Measurements from ENCODE around the gene ALB. TPM values are rescaled to one million over a fixed set of nuclear protein-coding genes. Genes with fewer than 3 reads are reported as not detected.

The ALB gene
- polyA plus RNA-seq, 3 donors, result not detected

GRCh38 chr4:73401412-73401811 is 2.7 kb upstream of the ALB start:
- no peak overlapping the region for H3K27ac Mint-ChIP-seq
- Histone ChIP-seq H3K9me3 (replicated peaks in 1 of 2; ENCODE audit: control insufficient read depth in 1 of 2, insufficient read depth in 1 of 2, low read length in 2 of 2) (no peaks in the 10 kb centered on the region), H3K36me3 (replicated peaks in 1 of 2; ENCODE audit: control insufficient read depth in 1 of 2, insufficient read depth in 2 of 2, low read length in 2 of 2) (no peaks in the 10 kb centered on the region), H3K27me3 (ENCODE audit: control insufficient read depth in 2 of 2, insufficient read depth in 2 of 2, low read length in 2 of 2) (no peaks in the 10 kb centered on the region), H2AFZ (ENCODE audit: insufficient read depth, low read depth, low read length, poor library complexity, severe bottlenecking) (no peak overlapping the region), H4K20me1 (ENCODE audit: insufficient read depth, low read length) (no peaks in the 10 kb centered on the region), H3K4me1 (ENCODE audit: control insufficient read depth in 1 of 2, insufficient read depth in 2 of 2, low read length in 2 of 2) (no peaks in the 10 kb centered on the region), H3K4me3 (replicated peaks in 1 of 3; ENCODE audit: low read depth in 2 of 3, low read length in 3 of 3) (no peak overlapping the region), H3K27ac (ENCODE audit: low read depth in 1 of 2, low read length in 2 of 2) (no peak overlapping the region), H3K79me2 (ENCODE audit: insufficient read depth, low read length) (no peaks in the 10 kb centered on the region), H3K4me2 (replicated peaks; ENCODE audit: extremely low read depth, low read length, poor library complexity, severe bottlenecking) (no peak overlapping the region), H3K9ac (ENCODE audit: insufficient read depth, low read length, poor library complexity, severe bottlenecking) (no peak overlapping the region)
- H3K4me1 Mint-ChIP-seq, result no peaks in the 10 kb centered on the region
- DNase-seq, result no peak
- no CpG with 5 or more reads among the region's 2 CpGs for WGBS (ENCODE audit: insufficient coverage)
- intact Hi-C loops (cut with micrococcal nuclease), result no loop called here
- TF ChIP-seq CTCF (IDR thresholded peaks at IDR 0.05), result no peak
- no peak overlapping the region for H3K4me3 Mint-ChIP-seq
- H3K27me3 Mint-ChIP-seq (ENCODE audit: low read depth in 3 of 3), result peaks cover 0 to 3% (median 0%) of the 10 kb centered on the region in 3 donors
- peaks cover 0 to 2% (median 0%) of the 10 kb centered on the region in 7 donors for H3K9me3 Mint-ChIP-seq
- no peaks in the 10 kb centered on the region for H3K36me3 Mint-ChIP-seq

- no peak overlapping the region for H3K4me3 Mint-ChIP-seq
- Histone ChIP-seq H3K36me3 (replicated peaks in 1 of 2; ENCODE audit: control insufficient read depth in 1 of 2, insufficient read depth in 2 of 2, low read length in 2 of 2) (no peaks in the 10 kb centered on the region), H3K4me2 (replicated peaks; ENCODE audit: extremely low read depth, low read length, poor library complexity, severe bottlenecking) (no peak overlapping the region), H2AFZ (ENCODE audit: insufficient read depth, low read depth, low read length, poor library complexity, severe bottlenecking) (no peak overlapping the region), H3K4me1 (ENCODE audit: control insufficient read depth in 1 of 2, insufficient read depth in 2 of 2, low read length in 2 of 2) (no peaks in the 10 kb centered on the region), H3K4me3 (replicated peaks in 1 of 3; ENCODE audit: low read depth in 2 of 3, low read length in 3 of 3) (no peak overlapping the region), H3K9ac (ENCODE audit: insufficient read depth, low read length, poor library complexity, severe bottlenecking) (no peak overlapping the region), H3K27ac (ENCODE audit: low read depth in 1 of 2, low read length in 2 of 2) (no peak overlapping the region), H3K9me3 (replicated peaks in 1 of 2; ENCODE audit: control insufficient read depth in 1 of 2, insufficient read depth in 1 of 2, low read length in 2 of 2) (no peaks in the 10 kb centered on the region), H3K27me3 (ENCODE audit: control insufficient read depth in 2 of 2, insufficient read depth in 2 of 2, low read length in 2 of 2) (no peaks in the 10 kb centered on the region), H3K79me2 (ENCODE audit: insufficient read depth, low read length) (no peaks in the 10 kb centered on the region), H4K20me1 (ENCODE audit: insufficient read depth, low read length) (no peaks in the 10 kb centered on the region)
- no peak overlapping the region for H3K27ac Mint-ChIP-seq
- H3K36me3 Mint-ChIP-seq, result no peaks in the 10 kb centered on the region
- peaks cover 0 to 1% (median 0%) of the 10 kb centered on the region in 3 donors for H3K27me3 Mint-ChIP-seq (ENCODE audit: low read depth in 3 of 3)
- TF ChIP-seq CTCF (IDR thresholded peaks at IDR 0.05), result no peak
- WGBS (ENCODE audit: insufficient coverage), result no CpG with 5 or more reads among the region's 1 CpG
- no peak for DNase-seq
- intact Hi-C loops (cut with micrococcal nuclease), result no loop called here
- peaks cover 0 to 2% (median 0%) of the 10 kb centered on the region in 7 donors for H3K9me3 Mint-ChIP-seq
- no peaks in the 10 kb centered on the region for H3K4me1 Mint-ChIP-seq
Observed at GRCh38 chr4:73404457-73404856, 370 bp downstream of the ALB start.
